Measurements from ENCODE around the gene IKZF5. TPM values are rescaled to one million over a fixed set of nuclear protein-coding genes. Genes with fewer than 3 reads are reported as not detected.

Gene IKZF5
- total and polyA plus RNA-seq, 4 donors: 5.0 to 9.4 (median 7.2) TPM

GRCh38 chr10:122998934-122999333, 9.7 kb downstream of the IKZF5 start:
- Histone ChIP-seq H3K27ac (ENCODE audit: low read depth in 1 of 2, low read length in 2 of 2) (peak overlapping the region in 1 of 2 donors; percentile 16), H3K9ac (ENCODE audit: low read depth in 1 of 2, low read length in 2 of 2) (no peak overlapping the region), H3K4me1 (ENCODE audit: control insufficient read depth in 4 of 4, insufficient read depth in 4 of 4, low read length in 3 of 4) (peaks cover 6 to 26% (median 20%) of the 10 kb centered on the region in 4 donors), H3K9me3 (ENCODE audit: control insufficient read depth in 4 of 4, low read length in 3 of 4) (no peaks in the 10 kb centered on the region), H3K4me3 (ENCODE audit: low read depth in 1 of 3, low read length in 3 of 3) (no peak overlapping the region), H3K36me3 (ENCODE audit: control insufficient read depth in 4 of 4, insufficient read depth in 3 of 4, low read depth in 1 of 4, low read length in 3 of 4) (peaks cover 1 to 23% (median 19%) of the 10 kb centered on the region in 4 donors), H3K27me3 (ENCODE audit: control insufficient read depth in 4 of 4, insufficient read depth in 4 of 4, low read length in 3 of 4) (no peaks in the 10 kb centered on the region)
- WGBS: 67% methylated on average over 3 of the region's 3 CpGs
- DNase-seq (ENCODE audit: low spot score): no peak
- TF ChIP-seq YY1 (IDR thresholded peaks at IDR 0.05) (no peak), RXRA (IDR thresholded peaks at IDR 0.05) (no peak), FOXA2 (IDR thresholded peaks at IDR 0.05) (no peak), GABPA (IDR thresholded peaks at IDR 0.05 in 1 of 2, conservative IDR thresholded peaks at IDR 0.05 in 1 of 2) (no peak), ATF3 (IDR thresholded peaks at IDR 0.05) (no peak), RAD21 (IDR thresholded peaks at IDR 0.05) (no peak), MAX (IDR thresholded peaks at IDR 0.05) (no peak), JUND (IDR thresholded peaks at IDR 0.05) (no peak), HNF4A (conservative IDR thresholded peaks at IDR 0.05) (no peak), FOXA1 (IDR thresholded peaks at IDR 0.05) (no peak), HNF4G (IDR thresholded peaks at IDR 0.05) (no peak), SP1 (IDR thresholded peaks at IDR 0.05) (no peak)

GRCh38 chr10:122998360-122998917, 10.2 kb downstream of the IKZF5 start:
- no peak overlapping the region for H3K4me3 ChIP-seq (ENCODE audit: low read depth in 1 of 3, low read length in 3 of 3)

More at GRCh38 chr10:122998360-122998917, 10.2 kb downstream of the IKZF5 start:
- whole genome bisulfite sequencing: 58% methylated on average over 6 of the region's 6 CpGs
- DNase-seq (ENCODE audit: low spot score): no peak
- Histone ChIP-seq H3K36me3 (ENCODE audit: control insufficient read depth in 4 of 4, insufficient read depth in 3 of 4, low read depth in 1 of 4, low read length in 3 of 4) (peaks cover 4 to 27% (median 22%) of the 10 kb centered on the region in 4 donors), H3K27ac (ENCODE audit: low read depth in 1 of 2, low read length in 2 of 2) (no peak overlapping the region), H3K27me3 (ENCODE audit: control insufficient read depth in 4 of 4, insufficient read depth in 4 of 4, low read length in 3 of 4) (no peaks in the 10 kb centered on the region), H3K4me1 (ENCODE audit: control insufficient read depth in 4 of 4, insufficient read depth in 4 of 4, low read length in 3 of 4) (peaks cover 6 to 26% (median 20%) of the 10 kb centered on the region in 4 donors), H3K9me3 (ENCODE audit: control insufficient read depth in 4 of 4, low read length in 3 of 4) (no peaks in the 10 kb centered on the region), H3K9ac (ENCODE audit: low read depth in 1 of 2, low read length in 2 of 2) (no peak overlapping the region)
- TF ChIP-seq RXRA (IDR thresholded peaks at IDR 0.05) (no peak), ATF3 (IDR thresholded peaks at IDR 0.05) (no peak), CTCF (IDR thresholded peaks at IDR 0.05; ENCODE audit: low read depth, low read length, missing input control) (no peak), MAX (IDR thresholded peaks at IDR 0.05) (no peak), HNF4A (conservative IDR thresholded peaks at IDR 0.05) (peak in 1 of 2 donors; percentile 11), ZBTB33 (IDR thresholded peaks at IDR 0.05) (no peak), EGR1 (IDR thresholded peaks at IDR 0.05; ENCODE audit: low read depth in 2 of 2) (no peak), SP1 (IDR thresholded peaks at IDR 0.05) (no peak), FOXA1 (IDR thresholded peaks at IDR 0.05) (no peak)

Data from liver (tissue), 9 donors.